SU-DHL-6 (cell line): ENCODE measurements around the gene SMAD3.

ENCODE experiments used
- H2AFZ ChIP-seq: fragments of 200-600 bp; sonication (generic); 2 replicates; pipeline ENCODE4 v1.6.1; 2014; ENCODE audit warnings: low read depth, mild to moderate bottlenecking, moderate library complexity, mixed read lengths, antibody characterized with exemption, low read length; ENCODE audit not compliant: severe bottlenecking
- H3F3A ChIP-seq: fragments of 200-600 bp; shearing (Covaris generic); 2 replicates; pipeline ENCODE4 v1.6.0; 2016; ENCODE audit warnings: antibody characterized with exemption, mild to moderate bottlenecking; ENCODE audit not compliant: insufficient read depth
- H3K27ac ChIP-seq: fragments of 200-600 bp; sonication (generic); 2 replicates; pipeline ENCODE4 v1.5.1; 2016; ENCODE audit warnings: low read depth, mild to moderate bottlenecking, low read length, moderate library complexity, mixed read lengths
- H3K27me3 ChIP-seq: fragments of 200-600 bp; sonication (generic), shearing (Covaris generic); 2 replicates; pipeline ENCODE4 v1.6.0; 2014; ENCODE audit warnings: mild to moderate bottlenecking, low read length
- H3K36me3 ChIP-seq: fragments of 200-600 bp; sonication (generic); 2 replicates; pipeline ENCODE4 v1.6.1; 2014; ENCODE audit warnings: mild to moderate bottlenecking, low read length, mixed read lengths
- H3K4me2 ChIP-seq: fragments of 300-600, 200-600 bp; shearing (Covaris generic), sonication (generic); 2 replicates; pipeline ENCODE4 v1.6.0; 2014; ENCODE audit warnings: low read length, low read depth, mild to moderate bottlenecking; ENCODE audit not compliant: poor library complexity, severe bottlenecking
- H3K4me3 ChIP-seq: fragments of 200-600 bp; sonication (generic); 2 replicates; pipeline ENCODE4 v1.5.1; 2014; ENCODE audit warnings: antibody characterized with exemption, low read length, mild to moderate bottlenecking, mixed read lengths; ENCODE audit not compliant: insufficient read depth, poor library complexity, severe bottlenecking
- H3K79me2 ChIP-seq: fragments of 200-600 bp; sonication (generic); 2 replicates; pipeline ENCODE4 v1.6.1; 2014; ENCODE audit warnings: mild to moderate bottlenecking, low read length, moderate library complexity; ENCODE audit not compliant: insufficient read depth
- H3K9ac ChIP-seq: fragments of 200-600 bp; sonication (generic); 2 replicates; pipeline ENCODE4 v1.7.0; 2014; ENCODE audit warnings: mild to moderate bottlenecking, low read length
- H3K9me2 ChIP-seq: fragments of 200-600 bp; sonication (generic); replicated peaks from 2 replicates; pipeline ENCODE4 v1.6.1; 2014; ENCODE audit warnings: low read length; ENCODE audit not compliant: insufficient read depth
- H3K9me3 ChIP-seq: fragments of 200-600 bp; sonication (generic); 2 replicates; pipeline ENCODE4 v1.6.1; 2014; ENCODE audit warnings: low read length, mixed read lengths; ENCODE audit not compliant: insufficient read depth
- H4K20me1 ChIP-seq: fragments of 200-600 bp; sonication (generic); 2 replicates; pipeline ENCODE4 v1.6.1; 2014; ENCODE audit warnings: low read depth, mild to moderate bottlenecking, antibody characterized with exemption, low read length, moderate library complexity, mixed read lengths
- EZH2phosphoT487 ChIP-seq: fragments of 200-600 bp; sonication (generic), shearing (Covaris generic); conservative IDR thresholded peaks from 2 replicates; pipeline ENCODE4 v1.6.1; 2018; ENCODE audit warnings: mild to moderate bottlenecking, antibody characterized with exemption, low read length, moderate library complexity, mixed read lengths
- TF ChIP-seq, protein P1 (sequence below): fragments of 200-600 bp; sonication (generic); IDR thresholded peaks from one replicate; pipeline ENCODE4 v1.5.1; 2017; ENCODE audit warnings: antibody characterized with exemption, mild to moderate bottlenecking, low read length, moderate library complexity; ENCODE audit not compliant: insufficient read depth, poor library complexity, severe bottlenecking

Gene SMAD3

DNA sequence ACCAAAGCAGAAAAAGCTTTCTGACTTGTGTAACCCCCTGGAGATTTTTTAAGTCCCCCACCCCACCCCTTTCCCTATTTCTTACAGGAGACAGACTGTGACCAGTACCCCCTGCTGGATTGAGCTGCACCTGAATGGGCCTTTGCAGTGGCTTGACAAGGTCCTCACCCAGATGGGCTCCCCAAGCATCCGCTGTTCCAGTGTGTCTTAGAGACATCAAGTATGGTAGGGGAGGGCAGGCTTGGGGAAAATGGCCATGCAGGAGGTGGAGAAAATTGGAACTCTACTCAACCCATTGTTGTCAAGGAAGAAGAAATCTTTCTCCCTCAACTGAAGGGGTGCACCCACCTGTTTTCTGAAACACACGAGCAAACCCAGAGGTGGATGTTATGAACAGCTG is 124.9 kb downstream of the SMAD3 start:
- no peaks in the 10 kb centered on the region for H3K36me3 ChIP-seq
- no peaks in the 10 kb centered on the region for H3K9me3 ChIP-seq
- no peak overlapping the region for H2AFZ ChIP-seq
- H4K20me1 ChIP-seq: no peaks in the 10 kb centered on the region
- no peak overlapping the region for H3K27ac ChIP-seq
- no peaks in the 10 kb centered on the region for H3K79me2 ChIP-seq
- no peaks in the 10 kb centered on the region for H3F3A ChIP-seq
- H3K9me2 ChIP-seq: no peaks in the 10 kb centered on the region
- H3K27me3 ChIP-seq: no peaks in the 10 kb centered on the region
- no peak overlapping the region for H3K4me3 ChIP-seq
- TF ChIP-seq, protein P1, sequence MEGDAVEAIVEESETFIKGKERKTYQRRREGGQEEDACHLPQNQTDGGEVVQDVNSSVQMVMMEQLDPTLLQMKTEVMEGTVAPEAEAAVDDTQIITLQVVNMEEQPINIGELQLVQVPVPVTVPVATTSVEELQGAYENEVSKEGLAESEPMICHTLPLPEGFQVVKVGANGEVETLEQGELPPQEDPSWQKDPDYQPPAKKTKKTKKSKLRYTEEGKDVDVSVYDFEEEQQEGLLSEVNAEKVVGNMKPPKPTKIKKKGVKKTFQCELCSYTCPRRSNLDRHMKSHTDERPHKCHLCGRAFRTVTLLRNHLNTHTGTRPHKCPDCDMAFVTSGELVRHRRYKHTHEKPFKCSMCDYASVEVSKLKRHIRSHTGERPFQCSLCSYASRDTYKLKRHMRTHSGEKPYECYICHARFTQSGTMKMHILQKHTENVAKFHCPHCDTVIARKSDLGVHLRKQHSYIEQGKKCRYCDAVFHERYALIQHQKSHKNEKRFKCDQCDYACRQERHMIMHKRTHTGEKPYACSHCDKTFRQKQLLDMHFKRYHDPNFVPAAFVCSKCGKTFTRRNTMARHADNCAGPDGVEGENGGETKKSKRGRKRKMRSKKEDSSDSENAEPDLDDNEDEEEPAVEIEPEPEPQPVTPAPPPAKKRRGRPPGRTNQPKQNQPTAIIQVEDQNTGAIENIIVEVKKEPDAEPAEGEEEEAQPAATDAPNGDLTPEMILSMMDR: no peak
- TF ChIP-seq EZH2phosphoT487: no peak
- no peak overlapping the region for H3K4me2 ChIP-seq
- H3K9ac ChIP-seq: no peak overlapping the region

DNA sequence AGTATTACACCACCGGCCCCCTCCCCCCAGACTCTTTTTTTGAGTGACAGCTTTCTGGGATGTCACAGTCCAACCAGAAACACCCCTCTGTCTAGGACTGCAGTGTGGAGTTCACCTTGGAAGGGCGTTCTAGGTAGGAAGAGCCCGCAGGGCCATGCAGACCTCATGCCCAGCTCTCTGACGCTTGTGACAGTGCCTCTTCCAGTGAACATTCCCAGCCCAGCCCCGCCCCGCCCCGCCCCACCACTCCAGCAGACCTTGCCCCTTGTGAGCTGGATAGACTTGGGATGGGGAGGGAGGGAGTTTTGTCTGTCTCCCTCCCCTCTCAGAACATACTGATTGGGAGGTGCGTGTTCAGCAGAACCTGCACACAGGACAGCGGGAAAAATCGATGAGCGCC is 125.4 kb downstream of the SMAD3 start:
- Histone ChIP-seq H3K9me3 (no peaks in the 10 kb centered on the region), H3K27me3 (no peaks in the 10 kb centered on the region), H3K27ac (no peak overlapping the region), H3K9me2 (no peaks in the 10 kb centered on the region), H3K4me3 (no peak overlapping the region), H3F3A (no peaks in the 10 kb centered on the region), H4K20me1 (no peaks in the 10 kb centered on the region), H3K79me2 (no peaks in the 10 kb centered on the region), H3K4me2 (no peak overlapping the region), H3K36me3 (no peaks in the 10 kb centered on the region), H2AFZ (no peak overlapping the region), H3K9ac (no peak overlapping the region)
- TF ChIP-seq, protein P1: no peak
- no peak for TF ChIP-seq EZH2phosphoT487

DNA sequence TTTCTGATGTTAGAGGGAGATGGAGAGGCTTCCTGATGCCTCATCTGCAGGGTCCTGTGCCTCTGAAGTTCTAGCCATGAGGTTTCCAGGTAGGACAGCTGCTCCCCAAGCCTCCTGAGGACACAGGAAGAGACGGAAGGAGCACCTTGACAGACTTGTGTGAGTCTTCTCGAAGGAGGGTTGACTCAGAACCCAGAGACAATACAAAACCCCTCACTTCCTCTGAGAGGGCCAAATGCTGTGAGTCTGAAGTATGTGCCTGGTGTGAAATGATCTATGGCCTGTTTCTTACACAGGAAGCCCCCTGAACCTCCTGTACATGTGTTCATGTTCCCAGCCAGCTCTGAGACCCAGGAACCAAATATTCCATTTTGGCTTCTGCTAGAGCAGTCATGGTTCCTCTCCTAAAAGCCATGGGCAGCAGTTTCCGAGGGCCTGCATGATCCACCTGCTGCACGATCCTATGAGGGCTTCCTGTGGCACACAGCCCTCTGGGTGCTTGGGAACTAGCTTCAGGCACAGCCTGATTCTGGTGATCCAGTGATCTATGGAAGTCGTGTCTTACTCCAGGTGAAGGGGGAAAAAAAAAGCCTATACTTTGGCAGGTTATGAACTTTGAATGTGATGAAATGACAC is 126.9 kb downstream of the SMAD3 start:
- TF ChIP-seq, protein P1: no peak
- TF ChIP-seq EZH2phosphoT487: no peak
- Histone ChIP-seq H3K4me2 (no peak overlapping the region), H3K36me3 (no peaks in the 10 kb centered on the region)

More for the DNA sequence above, 126.9 kb downstream of the SMAD3 start:
- no peaks in the 10 kb centered on the region for H4K20me1 ChIP-seq
- no peaks in the 10 kb centered on the region for H3K27me3 ChIP-seq
- no peak overlapping the region for H3K9ac ChIP-seq
- no peaks in the 10 kb centered on the region for H3K9me2 ChIP-seq
- H3K9me3 ChIP-seq: no peaks in the 10 kb centered on the region
- no peak overlapping the region for H3K27ac ChIP-seq
- H3F3A ChIP-seq: no peaks in the 10 kb centered on the region
- no peaks in the 10 kb centered on the region for H3K79me2 ChIP-seq
- H3K4me3 ChIP-seq: no peak overlapping the region
- H2AFZ ChIP-seq: no peak overlapping the region
